NOMO-1 treated with dmso at 0.1 percent for 144 hours (cell line): ENCODE measurements around the gene TMEM154.
A peak's percentile ranks its signal among the peaks of the same experiment; 100 is the strongest.

Experiments used
- DNase-seq: peaks from one replicate; lab custom pipeline; 2025; ENCODE audit not compliant: unreplicated experiment; lab: John Stamatoyannopoulos, UW

Gene TMEM154

DNA sequence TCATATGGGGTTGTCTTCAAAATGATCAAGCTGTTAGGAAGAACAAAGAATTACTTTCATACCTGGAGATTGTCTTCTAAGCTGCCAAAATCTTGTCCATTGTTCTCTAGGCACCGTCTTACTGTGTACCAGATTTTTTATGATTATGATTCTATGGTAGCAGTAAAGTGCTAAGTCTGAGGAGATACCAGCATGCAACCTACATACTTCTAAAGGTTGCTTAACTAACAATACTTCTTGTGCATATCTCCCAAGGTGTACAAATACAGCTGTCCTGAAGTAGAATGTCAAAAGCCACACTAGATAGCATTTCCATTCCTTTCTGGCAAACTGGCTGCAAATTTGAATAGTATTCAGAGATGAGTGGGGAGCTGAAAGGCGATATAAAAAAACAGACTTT is 81.3 kb downstream of the TMEM154 start:
- no peak for DNase-seq

DNA sequence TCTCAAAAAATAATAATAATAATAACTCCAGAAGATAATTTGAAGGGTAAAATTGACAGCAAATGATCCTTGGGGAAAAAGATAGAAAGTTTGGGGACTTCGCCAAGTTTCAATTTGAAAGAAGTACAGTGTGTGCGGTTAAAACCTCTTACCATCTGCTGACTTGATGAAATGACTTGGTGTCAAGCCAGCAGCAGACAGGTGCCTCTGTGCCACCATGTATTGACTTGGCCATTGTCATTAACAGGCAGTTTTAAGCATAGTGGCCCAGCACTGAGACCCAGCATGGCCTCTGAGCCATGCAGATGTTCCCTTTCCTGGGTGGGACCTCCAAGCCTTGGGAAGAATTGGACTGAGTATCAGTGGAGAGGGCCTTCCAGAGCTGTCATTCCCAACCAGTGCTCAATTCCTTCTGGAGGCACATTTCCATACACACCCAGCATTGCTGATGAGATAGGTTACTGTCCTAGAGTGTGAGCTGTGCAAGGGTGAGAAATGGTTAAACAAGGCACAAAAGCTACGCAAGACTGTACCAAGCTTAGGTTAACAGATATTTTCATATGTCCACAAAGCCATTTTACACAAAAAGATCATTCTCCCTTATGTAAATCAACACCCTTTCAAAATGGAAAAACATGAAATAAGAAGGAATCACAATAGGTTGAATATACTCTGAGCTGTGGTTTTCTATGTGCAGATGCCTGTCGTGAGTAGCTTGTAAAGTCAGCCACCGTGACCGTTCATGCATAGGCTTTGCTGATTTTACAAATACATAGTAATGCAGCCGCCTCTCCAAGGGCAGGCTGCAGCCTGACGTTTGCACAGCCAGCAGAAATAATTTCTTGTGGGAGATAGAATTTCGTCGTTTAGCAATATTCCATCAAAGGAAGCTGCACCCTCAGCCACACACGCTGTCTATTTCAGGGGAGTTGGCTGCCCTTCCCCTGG is 84.5 kb downstream of the TMEM154 start:
- DNase-seq, result no peak

DNA sequence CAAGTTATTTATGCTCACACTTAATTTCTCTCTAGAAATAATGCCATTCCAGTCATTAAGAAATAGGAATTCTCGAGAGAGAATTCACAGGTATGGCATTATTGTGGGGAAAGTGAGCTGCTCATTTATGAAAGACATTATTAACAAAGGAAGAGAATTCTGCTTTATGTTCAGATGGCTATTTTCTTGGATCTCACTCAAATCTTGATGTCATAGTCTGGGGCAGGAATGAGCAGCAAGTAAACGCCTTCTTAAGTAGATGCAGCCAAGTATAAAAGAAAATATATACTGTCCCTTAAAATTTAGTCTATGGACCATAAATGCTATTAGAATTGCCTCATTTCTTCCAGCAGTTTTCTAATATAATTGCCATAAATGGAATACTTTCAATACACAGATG is 85.7 kb downstream of the TMEM154 start:
- DNase-seq, result no peak

DNA sequence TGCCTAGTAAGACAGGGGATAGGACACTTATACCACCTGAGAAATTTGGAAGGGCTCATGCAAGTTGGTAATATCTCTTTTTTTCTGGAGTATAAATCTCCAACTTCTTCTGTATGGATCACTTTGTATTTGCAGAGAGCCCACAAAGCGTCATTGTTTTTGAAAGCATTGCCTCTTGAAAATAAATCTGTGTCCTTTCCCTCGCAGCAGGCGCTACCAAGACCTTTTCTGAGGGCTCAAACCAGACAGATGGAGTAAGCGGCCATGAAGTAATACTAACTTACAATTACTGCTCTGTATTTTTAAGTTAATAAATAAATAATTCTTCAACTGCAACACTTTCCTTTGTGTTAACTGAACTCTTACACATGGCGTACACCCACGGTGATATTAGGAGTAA is 87.9 kb downstream of the TMEM154 start:
- DNase-seq, result no peak

DNA sequence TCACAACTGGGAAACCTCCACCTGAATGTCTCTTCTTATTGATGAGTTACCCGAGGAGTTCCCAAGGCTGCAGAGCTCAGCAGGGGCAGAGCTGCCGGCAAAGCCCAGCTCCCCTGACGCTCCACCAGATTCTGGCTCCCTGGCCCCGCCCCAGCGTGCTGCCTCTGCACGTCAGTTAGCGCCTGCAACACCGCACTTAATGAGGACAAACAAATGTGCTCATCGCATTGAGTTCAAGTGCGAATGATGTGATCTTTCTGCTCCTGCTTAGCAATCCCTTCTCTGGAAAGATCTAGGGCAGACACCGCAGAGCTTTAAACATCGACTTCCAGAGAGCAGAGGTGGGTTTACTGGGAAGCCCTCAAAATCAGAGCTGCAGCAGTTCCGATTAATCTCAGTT is 88.4 kb downstream of the TMEM154 start:
- DNase-seq, result no peak

DNA sequence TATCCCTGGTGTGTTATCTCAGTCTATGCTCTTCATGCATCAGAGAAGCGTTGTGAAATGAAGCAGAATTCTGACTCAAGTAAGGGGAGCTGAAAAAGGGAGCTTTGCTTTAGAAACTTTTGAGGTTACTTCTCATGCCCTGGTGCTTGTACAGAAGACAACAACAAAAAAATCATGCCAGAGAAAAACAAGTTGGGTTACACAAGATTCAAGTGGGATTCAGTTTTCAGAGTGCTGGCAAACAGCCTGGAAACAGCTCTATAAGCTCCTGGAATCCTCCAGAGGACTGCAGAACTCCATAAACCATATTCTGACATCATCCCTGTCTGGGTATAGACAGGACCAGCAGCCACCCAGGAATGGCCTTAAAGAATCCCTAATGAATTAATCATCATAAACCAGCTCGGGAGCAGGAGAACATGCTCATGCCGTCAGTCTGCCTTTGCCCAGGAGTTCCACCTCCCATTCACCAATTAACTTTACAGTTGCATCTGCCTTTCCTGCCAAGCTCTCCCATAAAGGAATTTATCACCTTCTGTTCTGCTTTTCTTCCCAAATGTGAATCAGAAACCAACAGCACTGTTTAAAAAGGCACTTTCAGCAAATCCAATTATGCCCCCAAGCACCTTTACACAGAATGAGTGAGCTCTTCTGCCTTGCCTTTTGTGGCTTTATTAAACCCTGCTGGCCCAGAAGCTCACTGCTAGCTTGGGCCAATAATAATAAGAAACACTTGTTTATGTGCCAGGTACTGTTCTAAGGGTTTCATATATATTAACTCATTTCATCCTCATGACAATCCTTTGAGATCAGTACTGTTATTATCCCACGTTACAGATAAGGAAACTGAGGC is 89.4 kb downstream of the TMEM154 start:
- no peak for DNase-seq

DNA sequence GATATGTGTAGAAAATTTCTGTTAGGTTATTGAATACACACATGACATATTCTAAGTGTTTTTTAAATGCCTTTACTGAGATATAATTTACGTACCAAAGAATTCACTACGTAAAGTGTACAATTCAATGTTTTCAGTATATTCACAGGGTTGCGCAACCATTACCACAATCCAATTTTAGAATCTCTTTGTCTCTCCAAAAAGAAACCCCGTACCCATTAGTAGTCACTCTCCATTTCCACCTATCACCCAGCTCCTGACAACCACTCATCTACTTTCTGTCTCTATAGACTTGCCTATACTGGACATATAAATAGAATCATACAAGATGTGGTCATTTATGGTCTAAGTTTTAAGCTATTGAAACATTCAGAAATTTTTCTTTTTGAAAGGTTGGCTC is 90.9 kb downstream of the TMEM154 start:
- DNase-seq, result no peak

DNA sequence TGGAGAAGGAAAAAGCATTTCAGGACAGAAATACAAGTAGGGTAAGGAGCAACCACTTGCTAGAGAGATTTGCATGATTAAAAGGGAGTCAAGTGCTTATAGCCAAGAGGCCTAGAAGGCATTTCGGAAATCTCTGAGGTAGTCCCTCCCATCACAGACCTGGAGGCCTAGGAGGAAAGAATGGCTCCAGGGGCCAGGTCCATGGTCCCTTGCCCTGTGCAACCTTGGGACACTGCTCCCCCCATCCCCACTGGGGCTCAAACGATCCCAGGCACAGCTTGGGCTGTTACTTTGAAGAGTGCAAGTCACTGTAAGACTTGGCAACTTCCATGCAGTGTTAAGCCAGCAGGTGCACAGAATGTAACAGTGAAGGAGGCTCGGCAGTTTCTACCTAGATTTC is 92.7 kb downstream of the TMEM154 start:
- DNase-seq, result no peak

DNA sequence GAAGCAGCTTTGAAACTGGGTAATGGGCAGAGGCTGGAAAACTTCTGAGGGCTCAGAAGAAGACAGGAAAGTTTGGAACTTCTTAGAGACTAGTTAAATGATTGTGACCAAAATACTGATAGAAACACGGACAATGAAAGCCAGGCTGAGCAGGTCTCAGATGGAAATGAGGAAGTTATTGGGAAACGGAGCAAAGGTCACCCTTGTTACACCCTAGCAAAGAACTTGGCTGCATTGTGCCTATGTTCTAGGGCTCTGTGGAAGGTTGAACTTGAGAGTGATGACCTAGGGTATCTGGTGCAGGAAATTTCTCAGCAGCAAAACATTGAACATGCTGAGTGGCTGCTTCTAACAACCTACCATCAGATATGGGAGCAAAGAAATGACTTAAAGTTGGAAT is 93.1 kb downstream of the TMEM154 start:
- DNase-seq, result peak; percentile 61

DNA sequence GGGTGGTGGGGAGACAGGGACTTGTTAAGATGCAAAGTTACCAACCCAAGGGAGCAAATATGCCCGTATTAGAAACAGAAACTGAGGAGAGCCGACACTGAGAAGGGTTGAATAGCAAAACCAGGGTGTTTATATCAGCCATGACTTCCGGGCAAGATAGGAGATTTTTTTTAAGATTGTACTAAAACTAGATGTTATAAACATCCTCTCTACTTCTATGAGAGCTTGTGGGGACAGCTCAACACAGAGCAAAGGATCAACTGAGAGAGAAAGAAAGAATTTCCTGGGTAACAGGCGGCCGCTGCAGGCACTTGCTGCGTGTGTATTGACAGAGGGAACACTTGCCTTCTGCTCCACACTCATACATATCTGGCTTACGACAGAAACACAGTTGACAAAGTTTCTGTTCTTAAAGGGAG is 94.8 kb downstream of the TMEM154 start:
- DNase-seq, result no peak

DNA sequence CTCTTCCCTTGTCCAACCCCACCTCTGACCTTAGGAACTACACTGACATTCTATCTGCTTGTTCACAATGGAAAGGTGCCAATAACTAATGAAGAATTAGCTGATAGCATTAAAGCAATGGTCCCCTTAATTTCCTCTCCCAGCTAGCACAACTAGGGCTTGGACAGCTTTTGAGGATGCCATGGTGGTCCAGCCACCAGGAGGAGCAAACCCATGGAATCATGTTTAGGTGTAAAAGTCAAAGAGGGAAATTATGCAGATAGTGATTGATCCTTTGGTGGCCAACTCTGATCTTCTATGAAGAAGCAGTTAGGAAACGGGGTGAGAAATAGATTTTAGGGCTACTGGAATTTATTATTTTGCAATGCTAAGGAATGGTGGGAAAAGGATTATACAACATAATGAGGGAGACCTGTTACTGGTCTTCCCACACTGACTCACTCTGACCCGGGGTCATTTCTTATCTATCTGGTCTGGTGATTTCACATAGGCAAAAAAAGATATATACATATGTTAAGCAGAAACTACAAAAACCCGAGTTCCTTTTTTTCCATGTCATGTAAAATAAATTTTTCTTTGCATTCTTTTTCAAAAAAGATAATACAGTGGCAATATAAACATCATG is 98.1 kb downstream of the TMEM154 start:
- no peak for DNase-seq

DNA sequence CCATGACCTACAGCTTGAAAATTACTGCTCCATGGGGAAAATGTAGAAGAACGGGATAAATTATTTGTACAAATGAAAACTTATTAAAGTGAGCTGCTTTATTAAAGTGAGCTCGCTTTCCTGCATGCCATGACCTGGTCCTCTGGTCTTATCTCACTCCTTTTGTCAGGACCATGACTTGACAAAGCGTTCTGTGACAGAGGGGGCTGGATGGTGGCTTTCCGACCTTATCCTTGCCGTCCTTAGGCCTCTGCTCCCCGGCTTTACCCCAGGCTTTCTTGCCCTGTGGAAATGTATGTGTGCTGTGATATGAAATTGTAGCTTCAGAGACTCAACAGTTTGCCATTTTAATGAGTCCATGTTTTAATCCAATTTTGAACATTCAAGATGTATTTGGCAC is 99.9 kb downstream of the TMEM154 start:
- no peak for DNase-seq

DNA sequence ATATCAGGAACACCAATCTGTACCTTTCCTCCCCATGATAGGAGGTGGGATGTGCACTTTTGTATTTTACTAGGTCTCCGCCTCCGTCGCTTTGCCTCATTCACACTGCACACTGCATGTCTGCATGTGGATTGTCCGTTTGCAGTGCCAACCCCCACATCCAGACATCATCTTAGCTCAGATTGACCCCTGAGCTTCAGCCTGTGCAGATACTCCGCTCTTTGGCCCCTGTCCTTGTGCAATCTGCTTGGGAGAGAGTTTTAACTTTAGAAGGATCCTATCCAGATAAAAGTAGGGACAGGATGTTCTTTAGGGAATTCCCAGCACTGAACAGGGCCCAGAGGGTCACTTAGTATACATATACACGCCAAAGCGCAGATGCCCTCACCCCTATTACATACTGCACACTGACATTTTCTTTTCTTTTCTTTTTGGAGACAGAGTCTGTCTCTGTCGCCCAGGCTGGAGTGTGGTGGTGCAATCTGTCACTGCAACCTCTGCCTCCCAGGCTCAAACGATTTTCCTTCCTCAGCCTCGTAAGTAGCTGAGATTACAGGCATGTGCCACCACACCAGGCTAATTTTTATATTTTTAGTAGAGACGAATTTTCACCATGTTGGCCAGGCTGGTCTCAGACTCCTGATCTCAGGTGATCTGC is 100.6 kb downstream of the TMEM154 start:
- DNase-seq, result no peak

DNA sequence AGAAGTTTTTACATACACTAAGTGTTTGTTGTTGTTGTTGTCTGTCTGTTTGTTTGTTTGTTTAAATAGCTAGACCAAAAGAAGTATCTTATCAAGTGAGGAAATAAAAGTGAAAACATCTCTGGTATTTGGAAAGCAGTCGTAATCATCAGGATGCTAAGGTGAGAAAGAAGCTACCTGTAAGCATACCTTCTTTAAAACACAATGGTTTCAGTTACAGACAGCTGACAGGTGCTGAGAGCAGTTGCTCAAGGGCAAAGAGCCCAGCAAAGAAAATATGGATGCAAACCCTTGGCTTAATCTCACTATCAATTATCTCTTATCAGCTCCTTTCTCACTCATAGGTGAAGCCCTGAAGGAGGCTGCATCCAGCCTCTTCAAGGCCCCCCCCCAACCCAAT is 101.1 kb downstream of the TMEM154 start:
- DNase-seq, result no peak

DNA sequence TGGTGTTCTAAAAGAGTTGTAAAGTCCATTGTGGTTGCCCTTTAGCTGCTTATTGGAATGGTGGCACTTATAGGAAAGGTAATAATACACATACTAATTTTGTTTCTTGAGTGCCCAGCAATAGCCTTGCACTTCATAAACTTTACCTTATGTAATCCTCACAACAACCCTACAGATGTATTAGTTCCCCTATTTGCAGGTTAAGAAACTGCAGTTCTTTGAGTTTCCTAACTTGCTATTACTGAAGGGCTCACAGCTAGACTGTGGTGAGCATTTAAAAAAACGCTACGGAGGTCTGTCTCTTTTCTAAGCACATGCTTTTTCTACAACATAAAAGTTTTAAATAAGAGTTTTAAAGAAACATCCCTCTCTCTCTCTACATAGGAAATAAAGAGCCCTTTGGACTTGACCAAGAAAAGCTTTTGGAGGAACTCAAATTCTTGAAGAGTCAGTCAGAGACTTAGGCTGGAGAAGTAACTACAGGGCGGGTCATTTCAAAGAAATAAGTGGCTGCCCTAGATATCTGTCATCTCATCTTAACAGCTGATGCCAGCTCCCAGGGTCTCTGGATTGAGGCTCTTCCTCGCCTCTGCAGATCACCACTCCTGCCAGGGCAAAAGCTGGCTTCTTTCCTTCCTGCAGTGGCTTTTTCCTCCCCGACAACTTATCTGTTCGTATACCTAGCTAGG is 101.9 kb downstream of the TMEM154 start:
- peak; percentile 45 for DNase-seq

DNA sequence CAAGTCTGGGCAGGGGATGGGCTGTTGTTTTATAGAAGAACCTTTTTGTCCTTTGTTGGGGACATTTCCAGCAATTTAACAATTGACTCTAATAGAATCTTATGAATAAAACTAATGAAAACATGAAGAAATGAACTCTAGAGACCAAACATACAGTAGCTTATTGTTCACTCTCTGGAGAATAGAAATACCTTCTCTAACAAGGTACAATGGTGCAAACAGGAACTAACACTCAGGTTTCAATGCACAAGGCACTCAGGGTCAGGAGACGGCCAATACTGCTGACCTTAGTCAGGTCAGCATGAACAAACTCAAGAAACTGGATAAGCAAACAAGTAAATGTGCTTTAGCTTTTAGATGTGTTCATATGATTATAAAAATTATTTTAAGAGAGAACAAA is 104.3 kb downstream of the TMEM154 start:
- DNase-seq, result no peak

DNA sequence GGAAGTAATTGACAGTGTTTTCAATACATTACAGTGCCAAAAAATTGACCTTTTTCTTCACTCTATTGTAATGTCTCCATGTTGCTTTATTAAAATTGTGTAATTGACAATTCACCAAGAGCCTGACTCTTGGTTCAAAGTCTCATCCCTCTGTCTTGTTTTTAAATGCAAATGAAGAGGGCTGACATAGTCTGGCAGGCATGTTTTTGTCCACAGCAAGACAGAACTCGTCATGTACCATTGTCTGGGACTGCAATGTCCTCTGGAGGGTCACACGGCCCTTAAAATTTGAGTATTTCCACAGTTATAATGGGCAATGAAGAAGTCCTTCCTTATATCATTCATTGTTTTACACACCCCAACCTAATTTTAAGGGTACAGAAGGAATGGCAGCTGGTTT is 105.9 kb downstream of the TMEM154 start:
- no peak for DNase-seq

DNA sequence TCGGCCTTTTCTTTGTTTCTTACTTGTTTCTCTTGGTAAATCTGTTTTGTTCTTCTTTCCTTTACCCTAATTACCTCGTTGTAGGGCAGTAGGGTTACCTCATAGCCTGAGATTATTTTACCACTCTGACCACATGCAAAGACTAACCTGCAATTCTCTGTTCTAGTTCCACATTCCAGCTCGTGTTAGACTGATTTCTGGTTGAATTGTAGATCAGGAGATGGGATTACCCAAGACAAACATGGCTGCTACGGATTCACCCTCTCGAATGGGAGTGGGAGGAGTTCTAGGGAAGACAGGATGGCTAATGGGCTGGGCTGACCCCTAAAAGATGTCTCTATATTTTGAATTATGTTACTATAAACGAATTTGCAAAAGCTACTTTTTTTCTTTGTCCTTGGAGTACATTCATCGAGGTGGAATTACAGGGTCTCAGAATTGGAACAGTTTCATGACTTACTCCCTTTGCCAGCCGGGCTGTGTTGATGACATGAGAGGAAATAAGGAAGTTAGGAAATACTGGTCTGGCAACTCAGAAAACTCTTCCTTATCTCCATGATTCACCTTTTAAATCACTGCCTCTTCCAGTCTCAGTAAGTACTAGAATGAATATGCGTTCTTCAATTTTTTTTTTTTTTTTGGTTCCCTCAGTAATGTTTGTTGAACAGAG is 107.2 kb downstream of the TMEM154 start:
- DNase-seq, result peak; percentile 57

DNA sequence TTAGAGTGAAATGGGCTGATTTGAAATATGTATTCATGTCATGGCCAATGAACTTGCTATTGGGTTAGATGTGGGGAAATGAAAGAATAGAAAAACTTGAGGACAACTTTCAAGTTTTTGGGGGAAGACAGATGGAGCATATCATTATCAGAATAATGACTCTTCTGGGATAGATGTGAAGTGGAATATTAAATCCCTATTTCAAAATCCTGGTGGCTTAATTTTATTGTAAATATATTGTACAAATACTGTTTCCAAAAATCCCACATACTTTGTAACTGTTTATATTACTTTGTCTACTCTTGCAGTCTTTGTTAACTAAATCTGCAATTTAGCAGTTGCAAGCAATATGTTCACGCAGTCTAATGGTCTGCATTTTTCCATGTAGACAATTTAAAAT is 108.0 kb downstream of the TMEM154 start:
- no peak for DNase-seq

DNA sequence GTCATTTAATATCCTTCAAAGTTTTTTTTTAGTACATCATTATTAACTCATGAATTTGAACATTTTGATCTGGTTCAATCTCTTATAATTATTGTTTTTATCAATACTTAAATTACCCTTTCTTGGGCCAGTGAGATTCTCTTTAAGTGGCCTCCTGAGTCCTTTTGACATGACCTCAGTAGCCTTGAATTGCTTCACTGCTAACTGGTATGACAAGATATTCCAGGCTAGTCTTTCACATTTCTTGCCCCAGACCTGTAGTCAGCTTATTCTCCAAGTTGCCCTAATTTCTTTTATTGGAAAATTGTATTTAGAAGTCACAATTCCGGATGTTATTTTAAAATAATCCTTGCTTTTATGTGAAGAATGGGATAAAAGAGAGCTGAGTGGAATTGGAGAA is 108.5 kb downstream of the TMEM154 start:
- DNase-seq, result no peak
